SIG-M5 treated with dmso at 0.1 percent for 504 hours (cell line): ENCODE results near the gene GPX3.
A peak's percentile ranks its signal among the peaks of the same experiment; 100 is the strongest.

Experiments
- DNase-seq: peaks from one replicate; lab custom pipeline; 2025; ENCODE audit not compliant: unreplicated experiment; lab: John Stamatoyannopoulos, UW

Gene GPX3

GRCh38 chr5:151056379-151057325 is 36.3 kb downstream of the GPX3 start:
- DNase-seq = no peak

- DNase-seq = no peak
Observed at GRCh38 chr5:151058301-151058700, 37.9 kb downstream of the GPX3 start.

- DNase-seq = no peak
Observed at GRCh38 chr5:151058891-151059489, 38.6 kb downstream of the GPX3 start.

GRCh38 chr5:151060742-151061141 is 40.4 kb downstream of the GPX3 start:
- no peak for DNase-seq

GRCh38 chr5:151062405-151063141 is 42.2 kb downstream of the GPX3 start:
- DNase-seq = no peak

GRCh38 chr5:151063142-151063989 is 43.0 kb downstream of the GPX3 start:
- DNase-seq = peak; percentile 40

GRCh38 chr5:151064916-151065499 is 44.6 kb downstream of the GPX3 start:
- no peak for DNase-seq

- no peak for DNase-seq
Observed at GRCh38 chr5:151065609-151066008, 45.2 kb downstream of the GPX3 start.

- no peak for DNase-seq
Observed at GRCh38 chr5:151066920-151067319, 46.5 kb downstream of the GPX3 start.

GRCh38 chr5:151067632-151068432 is 47.4 kb downstream of the GPX3 start:
- DNase-seq = no peak

GRCh38 chr5:151068433-151069197 is 48.2 kb downstream of the GPX3 start:
- DNase-seq = no peak

GRCh38 chr5:151070449-151070848 is 50.1 kb downstream of the GPX3 start:
- DNase-seq = no peak

- DNase-seq = no peak
Observed at GRCh38 chr5:151071021-151071420, 50.6 kb downstream of the GPX3 start.

- DNase-seq = no peak
Observed at GRCh38 chr5:151071848-151072629, 51.6 kb downstream of the GPX3 start.

- DNase-seq = no peak
Observed at GRCh38 chr5:151072630-151073025, 52.2 kb downstream of the GPX3 start.

GRCh38 chr5:151073280-151073679 is 52.9 kb downstream of the GPX3 start:
- DNase-seq = no peak

- DNase-seq = no peak
Observed at GRCh38 chr5:151074557-151074956, 54.2 kb downstream of the GPX3 start.

- DNase-seq = peak; percentile 18
Observed at GRCh38 chr5:151075698-151076331, 55.4 kb downstream of the GPX3 start.
